MM.1S (cell line): ENCODE data around the gene PMM2.

Experiments
- EZH2 ChIP-seq: fragments of 300-600 bp; sonication (generic); optimal IDR thresholded peaks from 2 replicates; pipeline ENCODE3; 2017; ENCODE audit warnings: low read depth, mild to moderate bottlenecking, antibody characterized with exemption, low read length, mixed read lengths
- EZH2phosphoT487 ChIP-seq: fragments of 300-600 bp; sonication (generic); IDR thresholded peaks from 2 replicates; pipeline ENCODE4 v1.6.1; 2018; ENCODE audit warnings: antibody characterized with exemption, low read length
- TF ChIP-seq, protein P1 (sequence below): fragments of 300-600 bp; sonication (generic); IDR thresholded peaks from 2 replicates; pipeline ENCODE4 v1.5.1; 2016; ENCODE audit warnings: antibody characterized with exemption, low read length, mixed read lengths

DNA sequence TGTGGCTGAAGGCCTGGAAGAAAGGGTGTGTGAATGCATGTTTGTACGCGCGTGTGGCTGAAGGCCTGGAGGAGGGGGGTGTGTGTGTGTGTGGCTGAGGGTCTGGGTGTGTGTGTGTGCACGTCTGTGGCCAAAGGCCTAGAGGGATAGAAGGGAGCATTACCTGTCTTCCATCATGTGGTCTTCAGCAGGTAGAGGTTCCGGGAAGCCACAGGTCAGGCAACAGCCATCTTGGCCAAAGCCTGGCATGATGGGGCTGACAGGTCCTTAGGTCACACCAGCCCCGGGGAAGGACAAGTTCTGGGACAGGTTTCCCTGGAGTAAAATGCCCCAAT is 89.8 kb downstream of the PMM2 start:
- TF ChIP-seq, protein P1, sequence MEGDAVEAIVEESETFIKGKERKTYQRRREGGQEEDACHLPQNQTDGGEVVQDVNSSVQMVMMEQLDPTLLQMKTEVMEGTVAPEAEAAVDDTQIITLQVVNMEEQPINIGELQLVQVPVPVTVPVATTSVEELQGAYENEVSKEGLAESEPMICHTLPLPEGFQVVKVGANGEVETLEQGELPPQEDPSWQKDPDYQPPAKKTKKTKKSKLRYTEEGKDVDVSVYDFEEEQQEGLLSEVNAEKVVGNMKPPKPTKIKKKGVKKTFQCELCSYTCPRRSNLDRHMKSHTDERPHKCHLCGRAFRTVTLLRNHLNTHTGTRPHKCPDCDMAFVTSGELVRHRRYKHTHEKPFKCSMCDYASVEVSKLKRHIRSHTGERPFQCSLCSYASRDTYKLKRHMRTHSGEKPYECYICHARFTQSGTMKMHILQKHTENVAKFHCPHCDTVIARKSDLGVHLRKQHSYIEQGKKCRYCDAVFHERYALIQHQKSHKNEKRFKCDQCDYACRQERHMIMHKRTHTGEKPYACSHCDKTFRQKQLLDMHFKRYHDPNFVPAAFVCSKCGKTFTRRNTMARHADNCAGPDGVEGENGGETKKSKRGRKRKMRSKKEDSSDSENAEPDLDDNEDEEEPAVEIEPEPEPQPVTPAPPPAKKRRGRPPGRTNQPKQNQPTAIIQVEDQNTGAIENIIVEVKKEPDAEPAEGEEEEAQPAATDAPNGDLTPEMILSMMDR, result no peak
- no peak for TF ChIP-seq EZH2
- TF ChIP-seq EZH2phosphoT487, result no peak
